ENCODE results near the gene GAREM2. TPM values are rescaled to one million over a fixed set of nuclear protein-coding genes. Genes with fewer than 3 reads are reported as not detected.

The GAREM2 gene
- polyA plus RNA-seq, 1 of the 3 experiments (the other 2 are of a cell fraction): 3.7 TPM

- Histone ChIP-seq H4K20me1 (ENCODE audit: insufficient read depth) (no peaks in the 10 kb centered on the region), H3K27me3 (ENCODE audit: insufficient read depth) (no peaks in the 10 kb centered on the region), H3K9ac (no peak overlapping the region), H3K79me2 (ENCODE audit: insufficient read depth) (no peaks in the 10 kb centered on the region), H3K36me3 (replicated peaks in 1 of 2; ENCODE audit: control insufficient read depth in 1 of 2, insufficient read depth in 2 of 2, low read length in 1 of 2) (peaks cover 51 to 93% of the 10 kb centered on the region in 2 experiments), H3K4me1 (ENCODE audit: control insufficient read depth in 1 of 2, insufficient read depth in 2 of 2, low read depth in 1 of 2, low read length in 1 of 2) (no peaks in the 10 kb centered on the region), H2AFZ (ENCODE audit: low read depth) (no peak overlapping the region), H3F3A (replicated peaks; ENCODE audit: insufficient read depth) (no peaks in the 10 kb centered on the region), H3K4me3 (ENCODE audit: low read depth in 2 of 2, low read length in 1 of 2) (no peak overlapping the region), H3K9me3 (no peaks in the 10 kb centered on the region), H3K27ac (ENCODE audit: low read depth in 2 of 2, low read length in 1 of 2) (no peak overlapping the region), H3K4me2 (no peak overlapping the region), H3K9me2 (no peaks in the 10 kb centered on the region)
- no peak for DNase-seq
- no peak for TF ChIP-seq JUND (IDR thresholded peaks at IDR 0.05)
- no peak for TF ChIP-seq YY1 (IDR thresholded peaks at IDR 0.05; ENCODE audit: low read depth)
- TF ChIP-seq USF2 (IDR thresholded peaks at IDR 0.05; ENCODE audit: borderline replicate concordance, low read depth, low read length): no peak
- no peak for TF ChIP-seq EZH2phosphoT487 (IDR thresholded peaks at IDR 0.05; ENCODE audit: borderline replicate concordance, low read depth)
- TF ChIP-seq REST (IDR thresholded peaks at IDR 0.05; ENCODE audit: low read depth, low read length): no peak
- no peak for TF ChIP-seq USF1 (IDR thresholded peaks at IDR 0.05; ENCODE audit: borderline replicate concordance, low read depth)
- no peak for TF ChIP-seq EP300 (IDR thresholded peaks at IDR 0.05; ENCODE audit: borderline replicate concordance in 1 of 2, low read depth in 1 of 2, low read length in 1 of 2)
- no peak for TF ChIP-seq ELF1 (IDR thresholded peaks at IDR 0.05)
- TF ChIP-seq RFX5 (IDR thresholded peaks at IDR 0.05; ENCODE audit: low read length): no peak
- no peak for TF ChIP-seq SIN3A (IDR thresholded peaks at IDR 0.05; ENCODE audit: borderline replicate concordance, low read depth, low read length)
- TF ChIP-seq TAF1 (IDR thresholded peaks at IDR 0.05; ENCODE audit: borderline replicate concordance, low read depth, low read length): no peak
- TF ChIP-seq, protein P1, sequence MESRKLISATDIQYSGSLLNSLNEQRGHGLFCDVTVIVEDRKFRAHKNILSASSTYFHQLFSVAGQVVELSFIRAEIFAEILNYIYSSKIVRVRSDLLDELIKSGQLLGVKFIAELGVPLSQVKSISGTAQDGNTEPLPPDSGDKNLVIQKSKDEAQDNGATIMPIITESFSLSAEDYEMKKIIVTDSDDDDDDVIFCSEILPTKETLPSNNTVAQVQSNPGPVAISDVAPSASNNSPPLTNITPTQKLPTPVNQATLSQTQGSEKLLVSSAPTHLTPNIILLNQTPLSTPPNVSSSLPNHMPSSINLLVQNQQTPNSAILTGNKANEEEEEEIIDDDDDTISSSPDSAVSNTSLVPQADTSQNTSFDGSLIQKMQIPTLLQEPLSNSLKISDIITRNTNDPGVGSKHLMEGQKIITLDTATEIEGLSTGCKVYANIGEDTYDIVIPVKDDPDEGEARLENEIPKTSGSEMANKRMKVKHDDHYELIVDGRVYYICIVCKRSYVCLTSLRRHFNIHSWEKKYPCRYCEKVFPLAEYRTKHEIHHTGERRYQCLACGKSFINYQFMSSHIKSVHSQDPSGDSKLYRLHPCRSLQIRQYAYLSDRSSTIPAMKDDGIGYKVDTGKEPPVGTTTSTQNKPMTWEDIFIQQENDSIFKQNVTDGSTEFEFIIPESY (IDR thresholded peaks at IDR 0.05; ENCODE audit: borderline replicate concordance, low read depth): no peak
- TF ChIP-seq GABPA (IDR thresholded peaks at IDR 0.05; ENCODE audit: low read depth): no peak
- no peak for TF ChIP-seq TCF12 (IDR thresholded peaks at IDR 0.05)
- no peak for TF ChIP-seq CHD2 (IDR thresholded peaks at IDR 0.05; ENCODE audit: low read length, partially characterized antibody)
- TF ChIP-seq, protein P2, sequence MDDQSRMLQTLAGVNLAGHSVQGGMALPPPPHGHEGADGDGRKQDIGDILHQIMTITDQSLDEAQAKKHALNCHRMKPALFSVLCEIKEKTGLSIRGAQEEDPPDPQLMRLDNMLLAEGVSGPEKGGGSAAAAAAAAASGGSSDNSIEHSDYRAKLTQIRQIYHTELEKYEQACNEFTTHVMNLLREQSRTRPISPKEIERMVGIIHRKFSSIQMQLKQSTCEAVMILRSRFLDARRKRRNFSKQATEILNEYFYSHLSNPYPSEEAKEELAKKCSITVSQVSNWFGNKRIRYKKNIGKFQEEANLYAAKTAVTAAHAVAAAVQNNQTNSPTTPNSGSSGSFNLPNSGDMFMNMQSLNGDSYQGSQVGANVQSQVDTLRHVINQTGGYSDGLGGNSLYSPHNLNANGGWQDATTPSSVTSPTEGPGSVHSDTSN (IDR thresholded peaks at IDR 0.05): no peak
- TF ChIP-seq, protein P3, sequence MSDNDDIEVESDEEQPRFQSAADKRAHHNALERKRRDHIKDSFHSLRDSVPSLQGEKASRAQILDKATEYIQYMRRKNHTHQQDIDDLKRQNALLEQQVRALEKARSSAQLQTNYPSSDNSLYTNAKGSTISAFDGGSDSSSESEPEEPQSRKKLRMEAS (IDR thresholded peaks at IDR 0.05; ENCODE audit: low read depth): no peak
- no peak for TF ChIP-seq NFIC (IDR thresholded peaks at IDR 0.05; ENCODE audit: borderline replicate concordance)
- ChIA-PET CTCF (interaction anchor here (0.5 to 2.1 kb wide), 5 partner anchors 10 to 347 kb away, joined by 3 to 8 read pairs (median 4); no protein-coding TSS in a partner anchor), POLR2A (no interaction called here)
- WGBS (ENCODE audit: low lambda C conversion rate): 93% methylated on average over 2 of the region's 2 CpGs
Observed at GRCh38 chr2:26230806-26231205, 57.9 kb downstream of the GAREM2 start.
